Type B pancreatic cell (in vitro differentiated cells): ENCODE data around the gene LGI1. TPM values are rescaled to one million over a fixed set of nuclear protein-coding genes. Genes with fewer than 3 reads are reported as not detected.

Experiments
- DNase-seq: peaks from one replicate; pipeline ENCODE4 v3.0.0; 2021; ENCODE audit warnings: mixed read lengths; ENCODE audit not compliant: unreplicated experiment; ENCODE audit errors: extremely low spot score
- H3K27ac Mint-ChIP-seq: 2 replicates; pipeline ENCODE4 v1.8.0; 2021; ENCODE audit warnings: mild to moderate bottlenecking, mixed read lengths
- H3K27me3 Mint-ChIP-seq: 2 replicates; pipeline ENCODE4 v1.8.0; 2021; ENCODE audit warnings: mixed read lengths
- H3K36me3 Mint-ChIP-seq: 2 replicates; pipeline ENCODE4 v1.8.0; 2021; ENCODE audit warnings: mixed read lengths
- H3K4me1 Mint-ChIP-seq: one replicate; pipeline ENCODE4 v1.8.0; 2021; ENCODE audit warnings: mixed read lengths; ENCODE audit not compliant: unreplicated experiment
- H3K4me3 Mint-ChIP-seq: 2 replicates; pipeline ENCODE4 v1.8.0; 2021; ENCODE audit warnings: mild to moderate bottlenecking, mixed read lengths
- H3K9me3 Mint-ChIP-seq: 2 replicates; pipeline ENCODE4 v1.8.0; 2021; ENCODE audit warnings: mixed read lengths
- total RNA-seq: library from RNA; stranded (reverse); gene quantifications from 2 replicates; pipeline ENCODE4 v1.2.1, GENCODE V29; 2021; ENCODE audit warnings: low replicate concordance
- TF ChIP-seq, protein P1 (sequence below): fragments of 200-600 bp; sonication (generic); conservative IDR thresholded peaks from 2 replicates; pipeline ENCODE4 v1.5.0; 2021; ENCODE audit warnings: antibody characterized with exemption, mild to moderate bottlenecking

LGI1 gene
- total RNA-seq, 1 donor from 2014 or later, result 0.85 TPM

DNA sequence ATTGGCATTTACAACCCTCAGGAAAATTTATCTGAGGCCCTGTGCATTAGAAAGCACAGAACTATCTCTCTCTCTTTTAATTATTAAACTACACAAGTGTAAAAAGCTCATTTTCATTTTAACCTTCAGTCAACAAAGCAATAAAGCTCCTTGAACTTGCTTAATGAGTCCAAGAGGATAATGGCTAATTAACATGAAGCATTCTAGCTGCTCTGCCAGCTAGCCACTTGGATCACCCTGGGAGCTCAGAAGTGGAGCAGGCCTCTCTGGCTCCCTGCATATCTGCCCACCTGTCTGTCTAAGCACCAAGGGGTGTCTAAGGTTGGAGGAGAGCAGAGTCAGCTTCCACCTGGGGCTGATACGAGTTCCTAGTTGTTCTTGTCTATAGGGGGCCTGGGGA is 80.1 kb downstream of the LGI1 start:
- peaks cover 10% of the 10 kb centered on the region for H3K27me3 Mint-ChIP-seq
- no peak for DNase-seq

DNA sequence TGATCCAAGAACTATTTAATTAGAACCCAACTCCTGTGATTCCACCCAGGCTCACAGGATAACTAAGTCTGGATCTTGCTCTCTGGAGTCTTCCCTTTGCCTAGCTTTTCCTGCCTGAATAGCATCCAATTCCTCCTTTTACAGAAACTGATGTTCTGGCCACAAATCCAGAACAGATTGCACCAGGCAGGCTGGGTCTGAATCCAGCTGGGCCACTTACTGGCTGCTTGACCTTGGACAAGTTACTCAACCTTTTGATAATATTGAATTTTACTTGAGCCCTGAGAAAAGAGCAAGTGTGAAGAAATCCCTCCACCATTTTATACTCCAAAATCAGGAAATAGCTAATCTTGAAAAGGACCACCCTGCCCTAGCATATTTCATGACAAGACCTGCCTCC is 80.5 kb downstream of the LGI1 start:
- Mint-ChIP-seq H3K4me3 (no peak overlapping the region), H3K4me1 (no peaks in the 10 kb centered on the region), H3K9me3 (peaks cover 5% of the 10 kb centered on the region), H3K27me3 (peaks cover 10% of the 10 kb centered on the region), H3K27ac (no peak overlapping the region), H3K36me3 (no peaks in the 10 kb centered on the region)
- TF ChIP-seq, protein P1, sequence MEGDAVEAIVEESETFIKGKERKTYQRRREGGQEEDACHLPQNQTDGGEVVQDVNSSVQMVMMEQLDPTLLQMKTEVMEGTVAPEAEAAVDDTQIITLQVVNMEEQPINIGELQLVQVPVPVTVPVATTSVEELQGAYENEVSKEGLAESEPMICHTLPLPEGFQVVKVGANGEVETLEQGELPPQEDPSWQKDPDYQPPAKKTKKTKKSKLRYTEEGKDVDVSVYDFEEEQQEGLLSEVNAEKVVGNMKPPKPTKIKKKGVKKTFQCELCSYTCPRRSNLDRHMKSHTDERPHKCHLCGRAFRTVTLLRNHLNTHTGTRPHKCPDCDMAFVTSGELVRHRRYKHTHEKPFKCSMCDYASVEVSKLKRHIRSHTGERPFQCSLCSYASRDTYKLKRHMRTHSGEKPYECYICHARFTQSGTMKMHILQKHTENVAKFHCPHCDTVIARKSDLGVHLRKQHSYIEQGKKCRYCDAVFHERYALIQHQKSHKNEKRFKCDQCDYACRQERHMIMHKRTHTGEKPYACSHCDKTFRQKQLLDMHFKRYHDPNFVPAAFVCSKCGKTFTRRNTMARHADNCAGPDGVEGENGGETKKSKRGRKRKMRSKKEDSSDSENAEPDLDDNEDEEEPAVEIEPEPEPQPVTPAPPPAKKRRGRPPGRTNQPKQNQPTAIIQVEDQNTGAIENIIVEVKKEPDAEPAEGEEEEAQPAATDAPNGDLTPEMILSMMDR, result no peak
- DNase-seq, result no peak

More for the DNA sequence above, 80.1 kb downstream of the LGI1 start:
- Mint-ChIP-seq H3K9me3 (peaks cover 5% of the 10 kb centered on the region), H3K27ac (no peak overlapping the region), H3K4me1 (no peaks in the 10 kb centered on the region), H3K4me3 (no peak overlapping the region), H3K36me3 (no peaks in the 10 kb centered on the region)
- TF ChIP-seq, protein P1, result no peak

DNA sequence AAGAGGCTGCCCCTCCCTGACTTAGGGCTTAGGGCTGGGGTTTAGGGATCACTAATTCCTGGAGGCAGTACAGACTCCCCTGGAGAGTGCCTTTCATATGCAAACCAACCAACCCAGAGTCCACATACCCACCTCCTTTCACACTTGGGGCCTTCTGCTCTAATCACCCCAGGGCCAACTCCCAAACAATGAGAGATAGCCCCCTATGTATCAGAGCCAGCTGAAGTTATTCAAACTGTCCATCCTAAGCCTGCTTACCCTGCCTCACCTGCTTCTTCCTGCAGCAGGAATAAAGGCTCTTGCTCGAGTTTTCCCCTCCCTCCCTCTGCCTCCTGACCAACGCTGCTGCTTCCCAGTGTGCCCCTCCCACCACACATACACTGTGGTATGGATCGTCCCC is 84.2 kb downstream of the LGI1 start:
- Mint-ChIP-seq H3K27ac (no peak overlapping the region), H3K4me3 (no peak overlapping the region)

DNA sequence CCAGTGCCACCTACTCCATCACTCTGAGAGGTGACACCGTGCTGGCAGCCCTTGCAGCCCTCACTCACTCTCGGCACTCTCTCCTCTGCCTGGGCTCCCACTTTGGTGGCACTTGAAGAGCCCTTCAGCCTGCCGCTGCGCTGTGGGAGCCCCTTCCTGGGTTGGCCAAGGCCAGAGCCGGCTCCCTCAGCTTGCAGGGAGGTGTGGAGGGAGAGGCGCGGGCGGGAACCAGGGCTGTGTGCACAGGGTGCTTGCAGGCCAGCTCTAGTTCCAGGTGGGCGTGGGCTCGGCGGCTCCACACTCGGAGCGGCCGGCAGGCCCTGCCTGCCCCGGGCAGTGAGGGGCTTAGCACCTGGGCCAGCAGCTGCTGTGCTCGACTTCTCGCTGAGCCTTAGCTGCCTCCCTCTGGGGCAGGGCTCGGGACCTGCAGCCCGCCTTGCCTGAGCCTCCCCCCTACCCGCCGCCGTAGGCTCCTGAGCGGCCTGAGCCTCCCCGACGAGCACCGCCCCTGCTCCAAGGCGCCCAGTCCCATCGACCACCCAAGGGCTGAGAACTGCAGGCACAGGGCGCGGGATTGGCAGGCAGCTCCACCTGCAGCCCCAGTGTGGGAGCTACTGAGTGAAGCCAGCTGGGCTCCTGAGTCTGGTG is 87.4 kb downstream of the LGI1 start:
- Mint-ChIP-seq H3K27me3 (peaks cover 16% of the 10 kb centered on the region), H3K4me1 (peaks cover 9% of the 10 kb centered on the region), H3K27ac (no peak overlapping the region), H3K9me3 (no peaks in the 10 kb centered on the region), H3K4me3 (no peak overlapping the region), H3K36me3 (no peaks in the 10 kb centered on the region)
- TF ChIP-seq, protein P1, result no peak
- DNase-seq, result no peak

More for the DNA sequence above, 84.2 kb downstream of the LGI1 start:
- no peaks in the 10 kb centered on the region for H3K9me3 Mint-ChIP-seq
- H3K4me1 Mint-ChIP-seq, result no peaks in the 10 kb centered on the region
- DNase-seq, result no peak
- H3K36me3 Mint-ChIP-seq, result no peaks in the 10 kb centered on the region
- TF ChIP-seq, protein P1, result no peak
- peaks cover 21% of the 10 kb centered on the region for H3K27me3 Mint-ChIP-seq

Other genes starting within 250 kb of the LGI1 start
- 0.70 and 1.2 TPM in 2 replicates for gene FFAR4, start 191.3 kb upstream of the LGI1 start, total RNA-seq
- 30.3 and 54.3 TPM in 2 replicates for gene RBP4, start 156.7 kb upstream of the LGI1 start, total RNA-seq
- gene PDE6C, start 145.4 kb upstream of the LGI1 start, total RNA-seq, result not detected in 2 replicates
- gene FRA10AC1, start 55.3 kb upstream of the LGI1 start, total RNA-seq, result 11.8 and 15.1 TPM in 2 replicates
- 13.9 and 21.0 TPM in 2 replicates for gene SLC35G1, start 136.0 kb downstream of the LGI1 start, total RNA-seq
- 5.3 and 7.8 TPM in 2 replicates for gene PLCE1, start 236.0 kb downstream of the LGI1 start, total RNA-seq